Hematopoietic multipotent progenitor cell treated with erythropoietin and hydrocortisone succinate and interleukin-3 and kit ligand, for 15 days (in vitro differentiated cells): ENCODE results near the gene CMTM2.
"Not testable (repeated sequence)": the region's sequence is repeated elsewhere in the genome, so short reads cannot be mapped to it uniquely, and the experiment has no call there.

ENCODE experiments used
- DNase-seq: peaks from one replicate; pipeline ENCODE4 v3.0.0-alpha.2; 2015; ENCODE audit warnings: low spot score

The CMTM2 gene

GRCh38 chr16:66609139-66609510 lies 29.9 kb downstream of the CMTM2 start:
- no peak for DNase-seq

- no peak for DNase-seq
Measured at GRCh38 chr16:66610111-66610820, 31.0 kb downstream of the CMTM2 start.

- DNase-seq: not testable (repeated sequence)
Measured at GRCh38 chr16:66611911-66612310, 32.6 kb downstream of the CMTM2 start.

- no peak for DNase-seq
Measured at GRCh38 chr16:66612422-66612821, 33.2 kb downstream of the CMTM2 start.

GRCh38 chr16:66614161-66614802 lies 35.0 kb downstream of the CMTM2 start:
- no peak for DNase-seq

GRCh38 chr16:66616169-66616568 lies 36.9 kb downstream of the CMTM2 start:
- no peak for DNase-seq

GRCh38 chr16:66616592-66616991 lies 37.3 kb downstream of the CMTM2 start:
- no peak for DNase-seq

- no peak for DNase-seq
Measured at GRCh38 chr16:66617010-66617434, 37.8 kb downstream of the CMTM2 start.

- DNase-seq: no peak
Measured at GRCh38 chr16:66617728-66618127, 38.5 kb downstream of the CMTM2 start.

GRCh38 chr16:66618588-66619375 lies 39.5 kb downstream of the CMTM2 start:
- no peak for DNase-seq

- no peak for DNase-seq
Measured at GRCh38 chr16:66619534-66620428, 40.5 kb downstream of the CMTM2 start.

GRCh38 chr16:66620429-66620795 lies 41.1 kb downstream of the CMTM2 start:
- DNase-seq: no peak

- no peak for DNase-seq
Measured at GRCh38 chr16:66621973-66622372, 42.7 kb downstream of the CMTM2 start.

GRCh38 chr16:66622863-66623262 lies 43.6 kb downstream of the CMTM2 start:
- DNase-seq: no peak

- no peak for DNase-seq
Measured at GRCh38 chr16:66623755-66624154, 44.5 kb downstream of the CMTM2 start.

GRCh38 chr16:66627611-66628378 lies 48.5 kb downstream of the CMTM2 start:
- DNase-seq: not testable (repeated sequence)

GRCh38 chr16:66629856-66630255 lies 50.6 kb downstream of the CMTM2 start:
- no peak for DNase-seq

- not testable (repeated sequence) for DNase-seq
Measured at GRCh38 chr16:66630561-66631260, 51.4 kb downstream of the CMTM2 start.

GRCh38 chr16:66631558-66631957 lies 52.3 kb downstream of the CMTM2 start:
- DNase-seq: not testable (repeated sequence)

- no peak for DNase-seq
Measured at GRCh38 chr16:66634527-66635196, 55.4 kb downstream of the CMTM2 start.
